BJ (cell line): ENCODE data around the gene ZCCHC7. TPM values are rescaled to one million over a fixed set of nuclear protein-coding genes. Genes with fewer than 3 reads are reported as not detected.
"Not testable (repeated sequence)": the region's sequence is repeated elsewhere in the genome, so short reads cannot be mapped to it uniquely, and the experiment has no call there.

ENCODE experiments used
- CTCF ChIA-PET: fragments of 350-600 bp; formaldehyde crosslinking; extraction: SDS; loops from one replicate; lab custom pipeline; 2021; ENCODE audit warnings: antibody characterized with exemption, inconsistent platforms; lab: Yijun Ruan, JAX
- POLR2A ChIA-PET: fragments of 300-600 bp; sonication (Branson Sonifier 250); formaldehyde crosslinking; extraction: SDS; loops from one replicate; lab custom pipeline; 2021; ENCODE audit warnings: antibody characterized with exemption; lab: Charles Lee
- DNase-seq: peaks from one replicate; pipeline ENCODE4 v3.0.0-alpha.2; 2011; ENCODE audit warnings: low read depth
- H3K27me3 ChIP-seq: 2 replicates; pipeline ENCODE4 v1.6.0; 2011; ENCODE audit warnings: low read length; ENCODE audit not compliant: control insufficient read depth, insufficient read depth
- H3K36me3 ChIP-seq: 2 replicates; pipeline ENCODE4 v1.5.1; 2011; ENCODE audit warnings: low read length; ENCODE audit not compliant: control insufficient read depth, insufficient read depth
- H3K4me3 ChIP-seq: 2 replicates; pipeline ENCODE4 v1.5.1; 2011; ENCODE audit warnings: low read depth, mild to moderate bottlenecking, control low read depth, low read length
- polyA plus RNA-seq: library from polyadenylated mRNA; depleted of rRNA; stranded (reverse); fragments of >200 nt; gene quantifications from 2 replicates; pipeline ENCODE4 v1.2.3, GENCODE V29; 2011
- TF ChIP-seq, protein P1 (sequence below): IDR thresholded peaks from 2 replicates; pipeline ENCODE4 v1.5.1; 2011; ENCODE audit warnings: low read depth, mild to moderate bottlenecking, control low read depth, inconsistent platforms, low read length, moderate library complexity; ENCODE audit not compliant: insufficient read depth

ZCCHC7 gene
- polyA plus RNA-seq, 1 experiment = 23.2 TPM

DNA sequence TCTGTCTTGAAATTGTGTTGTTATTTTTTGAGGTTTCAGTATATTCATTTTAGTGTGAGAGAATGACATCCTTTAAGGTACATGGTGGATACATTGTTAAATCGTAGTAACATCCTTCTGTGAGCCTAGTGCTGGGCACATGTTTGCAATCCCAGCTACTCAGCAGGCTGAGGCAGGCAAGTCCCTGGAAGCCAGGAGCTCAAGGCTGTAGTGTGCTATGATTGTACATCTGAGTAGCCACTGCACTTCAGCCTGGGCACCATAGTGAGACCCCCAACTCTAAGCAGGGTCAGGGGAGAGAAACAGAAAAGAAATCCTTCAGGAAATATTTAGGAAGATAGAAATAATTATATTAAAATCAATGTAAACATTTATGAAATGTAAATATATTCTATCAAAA is 62.3 kb downstream of the ZCCHC7 start:
- TF ChIP-seq, protein P1, sequence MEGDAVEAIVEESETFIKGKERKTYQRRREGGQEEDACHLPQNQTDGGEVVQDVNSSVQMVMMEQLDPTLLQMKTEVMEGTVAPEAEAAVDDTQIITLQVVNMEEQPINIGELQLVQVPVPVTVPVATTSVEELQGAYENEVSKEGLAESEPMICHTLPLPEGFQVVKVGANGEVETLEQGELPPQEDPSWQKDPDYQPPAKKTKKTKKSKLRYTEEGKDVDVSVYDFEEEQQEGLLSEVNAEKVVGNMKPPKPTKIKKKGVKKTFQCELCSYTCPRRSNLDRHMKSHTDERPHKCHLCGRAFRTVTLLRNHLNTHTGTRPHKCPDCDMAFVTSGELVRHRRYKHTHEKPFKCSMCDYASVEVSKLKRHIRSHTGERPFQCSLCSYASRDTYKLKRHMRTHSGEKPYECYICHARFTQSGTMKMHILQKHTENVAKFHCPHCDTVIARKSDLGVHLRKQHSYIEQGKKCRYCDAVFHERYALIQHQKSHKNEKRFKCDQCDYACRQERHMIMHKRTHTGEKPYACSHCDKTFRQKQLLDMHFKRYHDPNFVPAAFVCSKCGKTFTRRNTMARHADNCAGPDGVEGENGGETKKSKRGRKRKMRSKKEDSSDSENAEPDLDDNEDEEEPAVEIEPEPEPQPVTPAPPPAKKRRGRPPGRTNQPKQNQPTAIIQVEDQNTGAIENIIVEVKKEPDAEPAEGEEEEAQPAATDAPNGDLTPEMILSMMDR = no peak
- no peak for DNase-seq
- no peak overlapping the region for H3K4me3 ChIP-seq
- CTCF ChIA-PET = no interaction called here
- POLR2A ChIA-PET = no interaction called here
- no peaks in the 10 kb centered on the region for H3K27me3 ChIP-seq
- no peaks in the 10 kb centered on the region for H3K36me3 ChIP-seq

DNA sequence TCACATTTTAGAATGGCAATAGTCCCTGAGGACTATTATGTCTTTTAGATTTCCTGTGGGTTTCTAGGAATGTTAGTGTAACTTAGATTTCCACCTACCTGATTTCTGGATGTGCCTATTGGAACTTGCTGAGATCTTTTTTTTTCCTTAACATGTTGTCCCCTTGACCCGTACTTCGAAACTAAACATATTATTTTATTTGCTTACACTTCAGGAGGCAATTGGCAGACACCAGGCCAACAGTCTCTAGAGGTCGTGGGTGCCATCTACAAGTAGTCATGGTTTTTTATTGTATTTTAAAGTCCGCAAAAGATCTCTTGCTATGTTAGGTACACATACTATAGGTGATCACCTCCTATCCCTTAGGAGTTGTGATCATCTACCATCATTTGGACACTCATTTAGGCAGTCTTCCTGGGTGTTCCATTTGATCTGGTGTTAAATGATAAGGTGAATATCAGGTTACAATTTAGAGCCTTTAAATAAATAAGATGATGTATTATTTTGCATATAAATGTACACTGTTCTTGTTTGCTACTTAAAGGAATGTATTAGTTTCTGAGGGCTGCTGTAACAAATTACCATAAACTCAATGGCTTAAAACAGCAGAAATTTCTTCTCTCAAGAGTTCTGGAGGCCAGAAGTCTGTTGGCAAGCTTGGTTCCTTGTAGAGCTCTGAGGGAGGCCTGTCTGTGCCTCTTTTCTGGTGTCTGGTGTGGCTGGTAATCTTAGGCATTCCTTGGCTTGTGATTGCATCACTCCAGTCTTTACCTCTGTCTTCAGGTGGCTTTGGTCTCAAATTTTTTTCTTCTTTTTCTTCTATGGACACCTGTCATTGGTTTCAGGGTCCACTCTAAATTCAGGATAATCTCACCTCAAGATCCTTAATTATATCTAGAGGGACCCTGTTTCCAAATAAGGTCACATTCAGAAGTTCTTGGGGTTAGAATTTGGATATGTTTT is 64.8 kb downstream of the ZCCHC7 start:
- no peaks in the 10 kb centered on the region for H3K27me3 ChIP-seq
- no peak overlapping the region for H3K4me3 ChIP-seq
- ChIA-PET CTCF (no interaction called here), POLR2A (interaction anchor here (0.9 kb wide), 1 partner anchor 148 kb away, joined by 4 read pairs; no protein-coding TSS in a partner anchor)
- TF ChIP-seq, protein P1 = no peak
- DNase-seq = no peak
- H3K36me3 ChIP-seq = no peaks in the 10 kb centered on the region

DNA sequence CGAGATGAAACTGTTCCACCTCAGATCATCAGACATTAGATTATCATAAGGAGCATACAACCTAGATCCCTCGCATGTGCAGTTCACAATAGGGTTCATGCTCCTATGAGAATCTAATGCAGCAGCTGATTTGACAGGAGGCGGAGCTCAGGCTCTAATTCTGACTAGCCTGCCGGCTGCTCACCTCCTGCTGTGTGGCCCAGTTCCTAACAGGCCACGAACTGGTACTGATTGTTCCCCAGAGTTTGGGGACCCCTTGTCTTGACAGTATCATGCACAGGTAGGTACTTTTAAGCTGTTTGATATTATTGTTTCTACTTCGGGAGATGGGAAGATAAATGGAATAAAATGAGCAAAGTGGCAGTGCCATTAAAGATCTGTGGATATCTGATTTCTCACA is 66.9 kb downstream of the ZCCHC7 start:
- CTCF ChIA-PET = interaction anchor here (0.7 kb wide), 1 partner anchor 761 kb away, joined by 3 read pairs; no protein-coding TSS in a partner anchor
- H3K27me3 ChIP-seq = no peaks in the 10 kb centered on the region
- no peaks in the 10 kb centered on the region for H3K36me3 ChIP-seq
- H3K4me3 ChIP-seq = no peak overlapping the region
- POLR2A ChIA-PET = no interaction called here
- DNase-seq = no peak
- TF ChIP-seq, protein P1 = no peak

DNA sequence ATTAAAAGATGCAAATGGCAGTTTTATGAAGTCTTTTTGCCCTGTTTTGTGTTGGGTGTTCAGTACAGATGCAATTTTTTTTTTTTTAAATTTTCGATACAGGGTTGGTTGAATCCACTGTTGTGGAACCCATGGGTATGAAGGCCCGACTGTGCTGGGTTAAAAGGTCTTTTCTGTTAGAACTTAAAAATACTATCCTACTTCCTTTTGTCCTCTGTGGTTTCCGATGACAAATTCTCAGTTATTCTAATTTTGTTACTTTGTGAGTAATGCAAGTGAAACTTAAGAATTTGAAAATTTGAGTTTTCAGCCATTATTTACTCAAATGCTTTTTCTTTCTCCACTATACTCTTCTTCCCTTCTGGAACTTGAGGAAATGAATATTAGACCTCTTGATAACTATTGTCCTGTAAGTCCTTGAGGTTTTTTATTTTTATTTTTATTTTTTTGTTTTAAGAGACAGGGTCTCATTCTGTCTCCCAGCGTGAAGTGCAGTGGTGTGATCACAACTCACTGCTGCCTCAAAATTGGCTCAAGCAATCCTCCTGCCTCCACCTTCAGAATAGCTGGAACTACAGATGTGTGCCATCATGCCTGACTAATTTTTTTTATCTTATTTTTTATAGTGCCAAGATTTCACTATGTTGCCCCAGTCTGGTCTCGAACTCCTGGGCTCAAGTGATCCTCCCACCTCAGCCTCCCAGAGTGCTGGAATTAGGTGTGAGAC is 67.5 kb downstream of the ZCCHC7 start:
- no peak for DNase-seq
- POLR2A ChIA-PET = no interaction called here
- H3K36me3 ChIP-seq = no peaks in the 10 kb centered on the region
- CTCF ChIA-PET = interaction anchor here (0.7 kb wide), 1 partner anchor 761 kb away, joined by 3 read pairs; no protein-coding TSS in a partner anchor
- no peaks in the 10 kb centered on the region for H3K27me3 ChIP-seq
- TF ChIP-seq, protein P1 = no peak
- H3K4me3 ChIP-seq = no peak overlapping the region

DNA sequence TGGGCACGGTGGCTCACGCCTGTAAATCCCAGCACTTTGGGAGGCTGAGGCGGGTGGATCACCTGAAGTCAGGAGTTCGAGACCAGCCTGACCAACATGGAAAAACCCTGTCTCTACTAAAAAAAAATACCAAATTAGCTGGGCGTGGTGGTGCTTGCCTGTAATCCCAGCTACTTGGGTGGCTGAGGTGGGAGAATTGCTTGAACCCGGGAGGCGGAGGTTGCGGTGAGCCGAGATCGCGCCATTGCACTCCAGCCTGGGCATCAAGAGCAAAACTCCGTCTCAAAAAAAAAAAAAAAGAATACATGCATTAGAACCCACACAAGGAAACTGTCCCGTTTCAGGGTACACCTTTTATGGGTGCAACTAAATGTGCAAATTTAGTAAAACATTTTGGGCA is 70.4 kb downstream of the ZCCHC7 start:
- H3K36me3 ChIP-seq, POLR2A ChIA-PET, CTCF ChIA-PET: not testable (repeated sequence)

More for the DNA sequence above, 70.4 kb downstream of the ZCCHC7 start:
- not testable (repeated sequence) for H3K27me3 ChIP-seq, DNase-seq, H3K4me3 ChIP-seq
